ENCODE results near the gene ENPP3.

Gene ENPP3

GRCh38 chr6:131787079-131787478 is 150.0 kb downstream of the ENPP3 start:
- peaks cover 12% of the 10 kb centered on the region for H3K4me1 ChIP-seq (ENCODE audit: control insufficient read depth, insufficient read depth, low read length)
- H3K36me3 ChIP-seq (ENCODE audit: control insufficient read depth, insufficient read depth, low read length, severe bottlenecking): no peaks in the 10 kb centered on the region
- H3K9me3 ChIP-seq (ENCODE audit: control insufficient read depth, low read length): no peaks in the 10 kb centered on the region
- H3K27me3 ChIP-seq (replicated peaks; ENCODE audit: control insufficient read depth, insufficient read depth, low read length): no peaks in the 10 kb centered on the region
- no peak for DNase-seq (ENCODE audit: low read depth)
- H3K4me3 ChIP-seq (ENCODE audit: low read length): no peak overlapping the region
- no peak overlapping the region for H3K9ac ChIP-seq (ENCODE audit: low read length)

DNA sequence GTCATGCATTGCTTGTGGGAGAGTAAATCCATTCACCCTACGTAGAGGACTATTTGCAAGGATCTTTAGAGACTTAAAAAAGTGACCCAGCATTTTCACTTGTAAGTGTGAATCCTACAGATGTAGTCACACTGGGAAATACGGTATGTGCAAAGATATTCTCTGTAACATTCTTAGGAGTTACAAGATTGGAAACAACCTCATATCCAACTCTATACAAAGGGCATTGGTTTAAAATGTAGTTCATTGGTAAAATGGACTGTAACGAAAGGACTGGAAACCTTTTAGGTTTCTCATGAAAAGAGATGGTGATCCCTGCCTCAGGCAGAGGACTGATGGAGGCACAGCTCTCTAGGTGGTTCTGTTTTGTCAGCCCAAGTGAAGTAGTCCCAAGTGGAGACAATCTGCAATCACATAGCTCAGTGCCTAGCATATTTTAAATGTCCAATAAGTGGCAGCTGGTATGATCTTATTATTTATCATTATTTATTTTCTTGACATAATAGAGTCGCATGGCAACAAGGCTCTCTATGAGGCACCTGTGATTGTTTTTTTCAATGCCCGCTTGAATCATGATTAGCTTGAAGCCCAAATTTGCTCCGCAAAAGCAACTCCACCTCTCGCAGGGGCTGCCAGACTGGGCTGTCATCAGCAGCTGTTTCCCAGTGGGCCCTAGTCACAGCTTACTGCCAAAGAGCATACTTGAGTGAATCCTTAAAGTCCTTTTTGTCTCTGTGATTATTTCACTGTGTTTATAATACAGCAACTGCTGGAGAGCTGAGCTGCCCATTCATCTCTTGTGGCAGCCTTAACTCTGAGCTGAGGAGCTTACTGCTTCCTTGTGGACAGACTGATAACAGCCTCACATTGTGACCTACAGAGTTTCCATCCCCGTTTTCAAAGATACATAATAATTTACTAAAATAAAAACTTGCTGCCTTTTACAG is 150.9 kb downstream of the ENPP3 start:
- H3K9me3 ChIP-seq (ENCODE audit: control insufficient read depth, low read length): no peaks in the 10 kb centered on the region
- H3K27me3 ChIP-seq (replicated peaks; ENCODE audit: control insufficient read depth, insufficient read depth, low read length): no peaks in the 10 kb centered on the region
- peak; percentile 23 for DNase-seq (ENCODE audit: low read depth)

GRCh38 chr6:131789219-131789618 is 152.1 kb downstream of the ENPP3 start:
- Histone ChIP-seq H3K4me1 (ENCODE audit: control insufficient read depth, insufficient read depth, low read length) (peaks cover 12% of the 10 kb centered on the region), H3K36me3 (ENCODE audit: control insufficient read depth, insufficient read depth, low read length, severe bottlenecking) (no peaks in the 10 kb centered on the region), H3K9ac (ENCODE audit: low read length) (no peak overlapping the region), H3K4me3 (ENCODE audit: low read length) (no peak overlapping the region), H3K27me3 (replicated peaks; ENCODE audit: control insufficient read depth, insufficient read depth, low read length) (no peaks in the 10 kb centered on the region), H3K9me3 (ENCODE audit: control insufficient read depth, low read length) (no peaks in the 10 kb centered on the region)
- no peak for DNase-seq (ENCODE audit: low read depth)

More for the DNA sequence above, 150.9 kb downstream of the ENPP3 start:
- no peaks in the 10 kb centered on the region for H3K36me3 ChIP-seq (ENCODE audit: control insufficient read depth, insufficient read depth, low read length, severe bottlenecking)
- H3K4me3 ChIP-seq (ENCODE audit: low read length): peak overlapping the region; percentile 34
- peak overlapping the region; percentile 24 for H3K9ac ChIP-seq (ENCODE audit: low read length)
- peaks cover 12% of the 10 kb centered on the region for H3K4me1 ChIP-seq (ENCODE audit: control insufficient read depth, insufficient read depth, low read length)

- H3K9me3 ChIP-seq (ENCODE audit: control insufficient read depth, low read length): no peaks in the 10 kb centered on the region
- DNase-seq (ENCODE audit: low read depth): no peak
- H3K9ac ChIP-seq (ENCODE audit: low read length): no peak overlapping the region
- H3K36me3 ChIP-seq (ENCODE audit: control insufficient read depth, insufficient read depth, low read length, severe bottlenecking): no peaks in the 10 kb centered on the region
- H3K4me3 ChIP-seq (ENCODE audit: low read length): no peak overlapping the region
- peaks cover 12% of the 10 kb centered on the region for H3K4me1 ChIP-seq (ENCODE audit: control insufficient read depth, insufficient read depth, low read length)
- H3K27me3 ChIP-seq (replicated peaks; ENCODE audit: control insufficient read depth, insufficient read depth, low read length): no peaks in the 10 kb centered on the region
Measured at GRCh38 chr6:131791476-131791875, 154.4 kb downstream of the ENPP3 start.

DNA sequence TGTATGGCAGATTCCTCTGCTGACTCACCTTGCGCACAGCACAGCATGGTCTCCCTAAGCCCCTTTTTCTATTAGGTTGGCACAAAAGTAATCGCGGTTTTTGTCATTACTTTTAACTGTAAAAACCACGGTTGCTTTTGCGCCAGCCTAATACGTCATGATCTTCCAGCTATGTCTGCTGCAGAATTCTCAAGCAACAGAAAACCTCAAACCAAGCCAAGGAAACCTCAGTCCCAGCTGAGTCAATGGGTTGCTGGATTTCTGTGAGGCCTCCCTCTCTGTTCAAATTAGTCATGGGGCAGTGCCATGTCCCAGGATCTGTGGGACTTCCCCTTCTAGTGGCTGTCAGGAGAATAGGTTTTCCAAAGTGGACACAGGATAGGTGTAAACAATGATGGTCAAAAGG is 155.0 kb downstream of the ENPP3 start:
- Histone ChIP-seq H3K36me3 (ENCODE audit: control insufficient read depth, insufficient read depth, low read length, severe bottlenecking) (no peaks in the 10 kb centered on the region), H3K9ac (ENCODE audit: low read length) (no peak overlapping the region), H3K27me3 (replicated peaks; ENCODE audit: control insufficient read depth, insufficient read depth, low read length) (no peaks in the 10 kb centered on the region), H3K4me3 (ENCODE audit: low read length) (no peak overlapping the region), H3K4me1 (ENCODE audit: control insufficient read depth, insufficient read depth, low read length) (peaks cover 12% of the 10 kb centered on the region), H3K9me3 (ENCODE audit: control insufficient read depth, low read length) (no peaks in the 10 kb centered on the region)
- no peak for DNase-seq (ENCODE audit: low read depth)

- Histone ChIP-seq H3K4me1 (ENCODE audit: control insufficient read depth, insufficient read depth, low read length) (no peaks in the 10 kb centered on the region), H3K9me3 (ENCODE audit: control insufficient read depth, low read length) (peaks cover 5% of the 10 kb centered on the region), H3K27me3 (replicated peaks; ENCODE audit: control insufficient read depth, insufficient read depth, low read length) (no peaks in the 10 kb centered on the region), H3K36me3 (ENCODE audit: control insufficient read depth, insufficient read depth, low read length, severe bottlenecking) (no peaks in the 10 kb centered on the region), H3K9ac (ENCODE audit: low read length) (no peak overlapping the region), H3K4me3 (ENCODE audit: low read length) (no peak overlapping the region)
- DNase-seq (ENCODE audit: low read depth): no peak
Measured at GRCh38 chr6:131795366-131795765, 158.3 kb downstream of the ENPP3 start.

All from adipocyte (in vitro differentiated cells).